CD4-positive, alpha-beta T cell (primary cell): Measurements from ENCODE around the gene IRF5. TPM values are rescaled to one million over a fixed set of nuclear protein-coding genes. Genes with fewer than 3 reads are reported as not detected.
"Not testable (repeated sequence)": the region's sequence is repeated elsewhere in the genome, so short reads cannot be mapped to it uniquely, and the experiment has no call there.

ENCODE experiments used
- ATAC-seq: fragments of 200-7000 bp; cut with Tn5 transposase; one replicate; pipeline ENCODE4 v1.10.0; 2022; ENCODE audit warnings: mild to moderate bottlenecking; ENCODE audit not compliant: poor library complexity
- CTCF ChIA-PET: fragments of 350-600 bp; sonication (Branson Sonifier 250); formaldehyde crosslinking; loops from one replicate; lab custom pipeline; 2021; ENCODE audit warnings: antibody characterized with exemption, inconsistent platforms; lab: Charles Lee
- POLR2A ChIA-PET: fragments of 350-600 bp; sonication (Branson Sonifier 250); formaldehyde crosslinking; loops from one replicate; lab custom pipeline; 2021; ENCODE audit warnings: antibody characterized with exemption, inconsistent platforms; lab: Charles Lee
- DNase-seq, 14 experiments: peaks; one replicate each; pipeline ENCODE4 v3.0.0-alpha.2; 2013 to 2020; ENCODE audit warnings: mixed read lengths in 2 of 14
- H3K27ac ChIP-seq, 2 donors: one replicate each; pipeline versions ENCODE4 v1.5.1 to v1.7.0; 2013; ENCODE audit warnings: low read length in 2 of 2, low read depth in 1 of 2, mild to moderate bottlenecking in 1 of 2
- H3K27me3 ChIP-seq, 2 experiments: 1 replicate in 1 of 2; 2 replicates in 1 of 2; pipeline versions ENCODE4 v1.6.1 to v1.7.0; 2013; ENCODE audit warnings: low read length in 2 of 2, control low read depth in 1 of 2, mild to moderate bottlenecking in 1 of 2, moderate library complexity in 1 of 2; ENCODE audit not compliant: insufficient read depth in 2 of 2, control insufficient read depth in 1 of 2
- H3K36me3 ChIP-seq: one replicate; pipeline ENCODE4 v1.6.1; 2013; ENCODE audit warnings: low read length, control low read depth; ENCODE audit not compliant: insufficient read depth
- H3K4me1 ChIP-seq: one replicate; pipeline ENCODE4 v1.6.1; 2013; ENCODE audit warnings: low read length, control low read depth; ENCODE audit not compliant: insufficient read depth
- H3K4me3 ChIP-seq: one replicate; pipeline ENCODE4 v1.5.1; 2013; ENCODE audit warnings: mild to moderate bottlenecking, low read length, moderate library complexity
- H3K9me3 ChIP-seq, 2 experiments: 1 replicate in 1 of 2; 2 replicates in 1 of 2; pipeline versions ENCODE4 v1.6.1 to v1.7.0; 2013; ENCODE audit warnings: low read length in 2 of 2, mild to moderate bottlenecking in 2 of 2, control low read depth in 1 of 2, moderate library complexity in 1 of 2; ENCODE audit not compliant: control insufficient read depth in 1 of 2, insufficient read depth in 1 of 2
- H3K27ac Mint-ChIP-seq: one replicate; pipeline ENCODE4 v1.8.0; 2020; ENCODE audit warnings: mixed read lengths
- H3K27me3 Mint-ChIP-seq: one replicate; pipeline ENCODE4 v1.8.0; 2021; ENCODE audit warnings: mixed read lengths
- H3K36me3 Mint-ChIP-seq: one replicate; pipeline ENCODE4 v1.8.0; 2021; ENCODE audit warnings: low read depth, mixed read lengths
- H3K4me1 Mint-ChIP-seq: one replicate; pipeline ENCODE4 v1.8.0; 2021; ENCODE audit warnings: low read depth, mixed read lengths
- H3K4me3 Mint-ChIP-seq: one replicate; pipeline ENCODE4 v1.8.0; 2020; ENCODE audit warnings: mild to moderate bottlenecking, mixed read lengths
- H3K9me3 Mint-ChIP-seq: one replicate; pipeline ENCODE4 v1.8.0; 2020; ENCODE audit warnings: mixed read lengths
- intact Hi-C, 2 experiments: fragments of 100-400 bp; cut with DNase I in 1 of 2; cut with micrococcal nuclease in 1 of 2; formaldehyde crosslinking; loops; one replicate each; pipeline versions ENCODE4 v1.15.1 to v1.9.0; 2023 to 2025; cut with DNase I, micrococcal nuclease
- total RNA-seq, 174 experiments: library from RNA in 2 of 174; stranded (reverse) in 2 of 174; gene quantifications; one replicate each; pipeline ENCODE4 v1.2.3 and lab custom pipeline; 2021 to 2026
- TF ChIP-seq, protein P1 (sequence below): fragments of 200-600 bp; IDR thresholded peaks from one replicate; pipeline ENCODE4 v1.8.0; 2022; ENCODE audit warnings: antibody characterized with exemption, mild to moderate bottlenecking

IRF5 gene
- total RNA-seq, 2 experiments from 2014 or later: 1.7 to 1.8 TPM

DNA sequence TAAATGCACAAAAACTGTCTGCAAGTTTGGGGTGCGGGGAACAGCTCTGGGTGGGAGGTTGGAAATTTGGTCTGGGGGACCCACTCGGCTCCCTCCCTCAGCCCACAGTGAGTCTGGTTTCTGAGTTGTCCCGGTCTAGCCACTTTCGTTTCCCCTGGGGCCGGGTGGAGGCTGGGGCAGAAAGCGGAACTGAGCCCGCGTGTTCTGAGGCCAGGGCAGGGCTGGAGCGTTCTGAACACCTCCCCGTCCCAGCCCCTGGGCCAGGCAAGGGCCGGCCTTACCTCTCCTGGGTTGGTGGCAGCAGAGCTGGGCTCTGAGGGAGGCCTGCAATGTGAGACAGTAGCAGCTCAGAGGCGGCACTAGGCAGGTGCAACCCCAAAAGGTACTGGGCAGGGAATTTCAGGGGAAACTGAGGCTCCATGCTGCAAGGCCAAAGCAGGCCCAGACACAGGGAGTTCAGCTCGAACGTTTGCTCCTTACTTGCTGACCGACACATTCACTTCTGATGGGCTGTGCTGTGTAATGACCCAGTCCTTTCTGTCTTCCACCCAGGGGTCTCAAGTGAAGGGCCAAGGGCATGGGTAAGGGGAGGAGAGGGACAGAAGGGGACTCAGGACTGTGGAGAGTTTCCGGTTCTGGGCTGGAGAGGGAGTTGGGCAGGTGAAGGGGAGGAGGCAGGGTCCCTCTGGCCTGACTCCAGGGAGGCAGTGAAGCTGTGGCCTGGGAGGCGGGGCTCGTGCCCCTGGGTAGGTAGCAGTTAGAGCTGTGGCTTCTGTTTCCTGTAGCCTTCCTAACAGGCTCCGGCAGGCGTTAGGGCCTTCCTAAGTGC, 3.0 kb downstream of the IRF5 start:
- Mint-ChIP-seq H3K4me3 (peak overlapping the region; percentile 86), H3K27ac (peak overlapping the region; percentile 65), H3K9me3 (no peaks in the 10 kb centered on the region), H3K4me1 (peaks cover 38% of the 10 kb centered on the region), H3K36me3 (no peaks in the 10 kb centered on the region), H3K27me3 (peaks cover 23% of the 10 kb centered on the region)
- intact Hi-C loops: no loop called here
- TF ChIP-seq, protein P1, sequence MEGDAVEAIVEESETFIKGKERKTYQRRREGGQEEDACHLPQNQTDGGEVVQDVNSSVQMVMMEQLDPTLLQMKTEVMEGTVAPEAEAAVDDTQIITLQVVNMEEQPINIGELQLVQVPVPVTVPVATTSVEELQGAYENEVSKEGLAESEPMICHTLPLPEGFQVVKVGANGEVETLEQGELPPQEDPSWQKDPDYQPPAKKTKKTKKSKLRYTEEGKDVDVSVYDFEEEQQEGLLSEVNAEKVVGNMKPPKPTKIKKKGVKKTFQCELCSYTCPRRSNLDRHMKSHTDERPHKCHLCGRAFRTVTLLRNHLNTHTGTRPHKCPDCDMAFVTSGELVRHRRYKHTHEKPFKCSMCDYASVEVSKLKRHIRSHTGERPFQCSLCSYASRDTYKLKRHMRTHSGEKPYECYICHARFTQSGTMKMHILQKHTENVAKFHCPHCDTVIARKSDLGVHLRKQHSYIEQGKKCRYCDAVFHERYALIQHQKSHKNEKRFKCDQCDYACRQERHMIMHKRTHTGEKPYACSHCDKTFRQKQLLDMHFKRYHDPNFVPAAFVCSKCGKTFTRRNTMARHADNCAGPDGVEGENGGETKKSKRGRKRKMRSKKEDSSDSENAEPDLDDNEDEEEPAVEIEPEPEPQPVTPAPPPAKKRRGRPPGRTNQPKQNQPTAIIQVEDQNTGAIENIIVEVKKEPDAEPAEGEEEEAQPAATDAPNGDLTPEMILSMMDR: no peak
- Histone ChIP-seq H3K27me3 (peaks cover 0 to 3% of the 10 kb centered on the region in 2 experiments), H3K9me3 (no peaks in the 10 kb centered on the region), H3K36me3 (no peaks in the 10 kb centered on the region), H3K4me1 (peaks cover 49% of the 10 kb centered on the region), H3K4me3 (peak overlapping the region; percentile 69), H3K27ac (peak overlapping the region in 1 of 2 donors; percentile 23)
- POLR2A ChIA-PET: no interaction called here
- CTCF ChIA-PET: no interaction called here
- ATAC-seq (peak; percentile 37), DNase-seq (peak in 4 of 14 experiments; percentile 12 to 66 (median 57))

DNA sequence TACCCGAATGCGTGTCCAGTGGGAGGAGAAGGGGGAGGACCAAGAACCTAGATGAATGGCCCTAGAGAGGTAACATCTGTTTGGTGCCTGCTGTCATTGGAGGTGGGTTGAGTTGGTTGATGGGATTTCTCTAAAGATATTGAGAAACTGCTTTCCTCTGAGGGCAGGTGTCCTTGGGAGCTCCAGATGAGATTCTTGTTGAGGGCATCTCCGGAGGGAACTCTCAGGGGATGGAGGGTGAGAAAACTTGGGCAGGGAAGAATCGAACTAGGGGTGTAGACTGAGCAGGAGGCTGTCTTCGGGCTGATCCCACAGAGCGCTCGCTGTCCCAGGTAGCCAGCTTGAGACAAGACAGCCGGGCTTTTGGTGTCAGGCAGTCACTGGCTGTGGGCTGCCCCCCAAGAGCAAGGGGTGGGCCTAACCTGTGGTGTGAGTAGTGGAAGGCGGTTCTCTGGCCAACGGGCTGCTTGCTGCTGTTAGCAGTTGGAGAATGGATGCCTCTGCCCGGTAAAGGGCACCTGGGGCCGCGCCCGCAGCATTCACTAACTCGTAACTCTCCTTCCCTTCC, 3.7 kb downstream of the IRF5 start:
- H3K27me3 Mint-ChIP-seq: peaks cover 23% of the 10 kb centered on the region
- ATAC-seq: no peak
- no peak for DNase-seq
- Histone ChIP-seq H3K27me3 (peaks cover 0 to 3% of the 10 kb centered on the region in 2 experiments), H3K27ac (peak overlapping the region in 1 of 2 donors; percentile 23), H3K4me3 (peak overlapping the region; percentile 69), H3K4me1 (peaks cover 49% of the 10 kb centered on the region), H3K36me3 (peaks cover 3% of the 10 kb centered on the region), H3K9me3 (no peaks in the 10 kb centered on the region)
- no peaks in the 10 kb centered on the region for H3K36me3 Mint-ChIP-seq
- ChIA-PET CTCF (no interaction called here), POLR2A (no interaction called here)
- no peaks in the 10 kb centered on the region for H3K9me3 Mint-ChIP-seq
- peak overlapping the region; percentile 86 for H3K4me3 Mint-ChIP-seq
- TF ChIP-seq, protein P1: no peak
- peaks cover 38% of the 10 kb centered on the region for H3K4me1 Mint-ChIP-seq
- intact Hi-C loops: no loop called here
- peak overlapping the region; percentile 65 for H3K27ac Mint-ChIP-seq

GRCh38 chr7:128941946-128942526, 4.3 kb downstream of the IRF5 start:
- Histone ChIP-seq H3K36me3 (peaks cover 6% of the 10 kb centered on the region), H3K27me3 (peaks cover 0 to 3% of the 10 kb centered on the region in 2 experiments), H3K27ac (no peak overlapping the region), H3K4me3 (no peak overlapping the region), H3K4me1 (peaks cover 46% of the 10 kb centered on the region), H3K9me3 (no peaks in the 10 kb centered on the region)
- ATAC-seq (no peak), DNase-seq (no peak)
- peaks cover 19% of the 10 kb centered on the region for H3K27me3 Mint-ChIP-seq
- H3K4me3 Mint-ChIP-seq: no peak overlapping the region
- CTCF ChIA-PET: no interaction called here
- POLR2A ChIA-PET: no interaction called here
- TF ChIP-seq, protein P1: no peak
- intact Hi-C loops: no loop called here
- H3K27ac Mint-ChIP-seq: no peak overlapping the region
- peaks cover 34% of the 10 kb centered on the region for H3K4me1 Mint-ChIP-seq
- H3K36me3 Mint-ChIP-seq: no peaks in the 10 kb centered on the region
- H3K9me3 Mint-ChIP-seq: no peaks in the 10 kb centered on the region

- peaks cover 37% of the 10 kb centered on the region for H3K4me1 ChIP-seq
- H3K27ac Mint-ChIP-seq, POLR2A ChIA-PET, H3K27ac ChIP-seq, H3K4me3 Mint-ChIP-seq, H3K27me3 ChIP-seq, H3K9me3 Mint-ChIP-seq, DNase-seq, H3K36me3 Mint-ChIP-seq, ATAC-seq, H3K4me3 ChIP-seq, intact Hi-C loops, H3K9me3 ChIP-seq: not testable (repeated sequence)
- CTCF ChIA-PET: interaction anchor here (0.6 to 1.0 kb wide), 2 partner anchors 14 to 60 kb away, joined by 5 to 6 read pairs; no protein-coding TSS in a partner anchor
- Mint-ChIP-seq H3K4me1 (peaks cover 29% of the 10 kb centered on the region), H3K27me3 (peaks cover 14% of the 10 kb centered on the region)
- peaks cover 10% of the 10 kb centered on the region for H3K36me3 ChIP-seq
Measured at GRCh38 chr7:128943251-128943650, 5.5 kb downstream of the IRF5 start.
